Ascending aorta (tissue), 2 donors: Measurements from ENCODE around the gene ARID1B. TPM values are rescaled to one million over a fixed set of nuclear protein-coding genes. Genes with fewer than 3 reads are reported as not detected.

Experiments used
- DNase-seq, 2 donors: peaks; one replicate each; pipeline ENCODE4 v3.0.0-alpha.2; 2019; ENCODE audit warnings: low spot score in 2 of 2
- H3K27ac ChIP-seq, 2 donors: fragments of 200-600 bp; sonication (generic); one replicate each; pipeline ENCODE4 v1.5.1; 2016 to 2017; ENCODE audit warnings: mild to moderate bottlenecking in 1 of 2
- H3K27me3 ChIP-seq: fragments of 200-600 bp; sonication (generic); one replicate; pipeline ENCODE4 v1.5.1; 2017
- H3K36me3 ChIP-seq, 2 donors: fragments of 200-600 bp; sonication (generic); one replicate each; pipeline ENCODE4 v1.5.1; 2016
- H3K4me1 ChIP-seq, 2 donors: fragments of 200-600 bp; sonication (generic); one replicate each; pipeline ENCODE4 v1.5.1; 2016 to 2017; ENCODE audit warnings: mild to moderate bottlenecking in 1 of 2
- H3K4me3 ChIP-seq, 2 donors: fragments of 200-600 bp; sonication (generic); one replicate each; pipeline ENCODE4 v1.5.1; 2016 to 2017; ENCODE audit warnings: mild to moderate bottlenecking in 1 of 2
- H3K9me3 ChIP-seq, 2 donors: fragments of 200-600 bp; sonication (generic); one replicate each; pipeline ENCODE4 v1.5.1; 2016
- CTCF ChIP-seq, 3 experiments: fragments of 200-600 bp in 2 of 3; fragments of 450-650 bp in 1 of 3; sonication (generic) in 2 of 3; IDR thresholded peaks; one replicate each; pipeline ENCODE4 v1.5.1; 2016 to 2019; ENCODE audit warnings: antibody characterized with exemption in 3 of 3, mild to moderate bottlenecking in 1 of 3, moderate library complexity in 1 of 3
- intact Hi-C: fragments of 100-400 bp; cut with DNase I; formaldehyde crosslinking; loops from one replicate; pipeline ENCODE4 v1.15.1; 2023
- total RNA-seq: library from RNA; depleted of rRNA; stranded (reverse); fragments of >200 nt; gene quantifications from one replicate; pipeline ENCODE4 v1.1.0, GENCODE V29; 2016

Gene ARID1B
- total RNA-seq, 1 donor from 2014 or later = 97.9 TPM

GRCh38 chr6:156822747-156823206, 45.6 kb downstream of the ARID1B start:
- no peak for DNase-seq
- no peaks in the 10 kb centered on the region for H3K9me3 ChIP-seq
- no peak overlapping the region for H3K4me3 ChIP-seq
- no peaks in the 10 kb centered on the region for H3K27me3 ChIP-seq
- peaks cover 2 to 30% of the 10 kb centered on the region in 2 donors for H3K4me1 ChIP-seq
- H3K36me3 ChIP-seq = no peaks in the 10 kb centered on the region
- intact Hi-C loops = no loop called here
- TF ChIP-seq CTCF (IDR thresholded peaks at IDR 0.05) = no peak
- no peak overlapping the region for H3K27ac ChIP-seq

GRCh38 chr6:156824142-156824541, 47.0 kb downstream of the ARID1B start:
- TF ChIP-seq CTCF (IDR thresholded peaks at IDR 0.05) = no peak

GRCh38 chr6:156825475-156825874, 48.3 kb downstream of the ARID1B start:
- intact Hi-C loops = loop anchor here (5.0 kb wide), 1 partner anchor 43 kb away; no protein-coding TSS in a partner anchor
- Histone ChIP-seq H3K27me3 (no peaks in the 10 kb centered on the region), H3K4me3 (no peak overlapping the region), H3K4me1 (peaks cover 2 to 43% of the 10 kb centered on the region in 2 donors), H3K36me3 (peaks cover 3 to 4% of the 10 kb centered on the region in 2 donors), H3K27ac (no peak overlapping the region), H3K9me3 (no peaks in the 10 kb centered on the region)
- DNase-seq = no peak
- TF ChIP-seq CTCF (IDR thresholded peaks at IDR 0.05) = no peak

More at GRCh38 chr6:156824142-156824541, 47.0 kb downstream of the ARID1B start:
- Histone ChIP-seq H3K9me3 (no peaks in the 10 kb centered on the region), H3K4me1 (peaks cover 2 to 41% of the 10 kb centered on the region in 2 donors), H3K4me3 (no peak overlapping the region), H3K36me3 (no peaks in the 10 kb centered on the region), H3K27me3 (no peaks in the 10 kb centered on the region), H3K27ac (no peak overlapping the region)
- DNase-seq = no peak
- intact Hi-C loops = no loop called here

- DNase-seq = no peak
- Histone ChIP-seq H3K27ac (peak overlapping the region in 1 of 2 donors; percentile 91), H3K4me3 (no peak overlapping the region), H3K9me3 (no peaks in the 10 kb centered on the region), H3K4me1 (peaks cover 2 to 46% of the 10 kb centered on the region in 2 donors), H3K36me3 (peaks cover 3 to 4% of the 10 kb centered on the region in 2 donors), H3K27me3 (no peaks in the 10 kb centered on the region)
- TF ChIP-seq CTCF (IDR thresholded peaks at IDR 0.05) = no peak
- intact Hi-C loops = loop anchor here (5.0 kb wide), 1 partner anchor 44 kb away; no protein-coding TSS in a partner anchor
Observed at GRCh38 chr6:156826290-156826955, 49.2 kb downstream of the ARID1B start.

GRCh38 chr6:156827382-156827781, 50.2 kb downstream of the ARID1B start:
- intact Hi-C loops = loop anchor here (5.0 kb wide), 1 partner anchor 45 kb away; no protein-coding TSS in a partner anchor

More at GRCh38 chr6:156827382-156827781, 50.2 kb downstream of the ARID1B start:
- Histone ChIP-seq H3K36me3 (peaks cover 3 to 4% of the 10 kb centered on the region in 2 donors), H3K4me3 (no peak overlapping the region), H3K4me1 (peaks cover 2 to 47% of the 10 kb centered on the region in 2 donors), H3K27me3 (no peaks in the 10 kb centered on the region), H3K27ac (peak overlapping the region; percentile 80 to 91), H3K9me3 (no peaks in the 10 kb centered on the region)
- no peak for TF ChIP-seq CTCF (IDR thresholded peaks at IDR 0.05)
- DNase-seq = no peak
